Keratinocyte (primary cell): Measurements from ENCODE around the gene CASP8. TPM values are rescaled to one million over a fixed set of nuclear protein-coding genes. Genes with fewer than 3 reads are reported as not detected.

Experiments used
- DNase-seq: peaks from one replicate; pipeline ENCODE4 v3.0.0-alpha.2; 2011; ENCODE audit warnings: low read depth, missing footprints, low spot score
- FAIRE-seq: peaks from 2 replicates; lab custom pipeline; 2011; peaks lifted over from hg19 to GRCh38; lab: Jason Lieb, UNC
- H2AFZ ChIP-seq: 2 replicates; pipeline ENCODE4 v1.6.0; 2012; ENCODE audit warnings: low read length, control low read depth, inconsistent platforms; ENCODE audit not compliant: control insufficient read depth
- H3K27ac ChIP-seq: 2 replicates; pipeline ENCODE4 v1.5.1; 2011; ENCODE audit warnings: low read length; ENCODE audit not compliant: control insufficient read depth, insufficient read depth
- H3K27me3 ChIP-seq: 3 replicates; pipeline ENCODE4 v1.6.0; 2011; ENCODE audit warnings: low read length; ENCODE audit not compliant: control insufficient read depth, insufficient read depth; ENCODE audit errors: extremely low read depth
- H3K36me3 ChIP-seq, 2 experiments: 2 replicates in 1 of 2; 3 replicates in 1 of 2; pipeline ENCODE4 v1.5.1; 2011; ENCODE audit warnings: low read length in 2 of 2, mild to moderate bottlenecking in 1 of 2; ENCODE audit not compliant: control insufficient read depth in 2 of 2, insufficient read depth in 2 of 2; ENCODE audit errors: extremely low read depth in 1 of 2
- H3K4me1 ChIP-seq: 3 replicates; pipeline ENCODE4 v1.5.1; 2011; ENCODE audit warnings: low read length; ENCODE audit not compliant: control insufficient read depth, insufficient read depth; ENCODE audit errors: extremely low read depth
- H3K4me2 ChIP-seq: 3 replicates; pipeline ENCODE4 v1.6.0; 2011; ENCODE audit warnings: low read depth, low read length; ENCODE audit not compliant: control insufficient read depth, insufficient read depth; ENCODE audit errors: extremely low read depth
- H3K4me3 ChIP-seq, 3 experiments: fragments of 200-600 bp in 1 of 3; sonication (generic) in 1 of 3; 2 replicates in 2 of 3; 3 replicates in 1 of 3; pipeline ENCODE4 v1.5.1; 2011 to 2016; ENCODE audit warnings: low read length in 3 of 3, mild to moderate bottlenecking in 3 of 3, control low read depth in 2 of 3, inconsistent platforms in 1 of 3, low read depth in 1 of 3, mixed read lengths in 1 of 3, mixed run types in 1 of 3, moderate library complexity in 1 of 3; ENCODE audit not compliant: control insufficient read depth in 2 of 3, insufficient read depth in 2 of 3; ENCODE audit errors: extremely low read depth in 1 of 3
- H3K79me2 ChIP-seq: 2 replicates; pipeline ENCODE4 v1.6.0; 2012; ENCODE audit warnings: low read length; ENCODE audit not compliant: control insufficient read depth, insufficient read depth
- H3K9ac ChIP-seq: 3 replicates; pipeline ENCODE4 v1.6.0; 2011; ENCODE audit warnings: low read length; ENCODE audit not compliant: control insufficient read depth, insufficient read depth; ENCODE audit errors: extremely low read depth
- H3K9me1 ChIP-seq: 3 replicates; pipeline ENCODE4 v1.6.0; 2011; ENCODE audit warnings: low read length; ENCODE audit not compliant: control insufficient read depth, insufficient read depth; ENCODE audit errors: extremely low read depth
- H3K9me3 ChIP-seq: 2 replicates; pipeline ENCODE4 v1.5.1; 2012; ENCODE audit warnings: low read depth, low read length; ENCODE audit not compliant: control insufficient read depth
- H4K20me1 ChIP-seq: 3 replicates; pipeline ENCODE4 v1.6.0; 2011; ENCODE audit warnings: low read length; ENCODE audit not compliant: control insufficient read depth, insufficient read depth; ENCODE audit errors: extremely low read depth
- CTCF ChIP-seq, 3 experiments: IDR thresholded peaks in 1 of 3; conservative IDR thresholded peaks in 1 of 3; optimal IDR thresholded peaks in 1 of 3; 2 replicates in 2 of 3; 3 replicates in 1 of 3; pipeline versions ENCODE3 to v1.5.1; 2011; ENCODE audit warnings: low read length in 3 of 3, mild to moderate bottlenecking in 3 of 3, moderate library complexity in 2 of 3, control low read depth in 1 of 3, inconsistent platforms in 1 of 3; ENCODE audit not compliant: insufficient read depth in 2 of 3; ENCODE audit errors: extremely low read depth in 1 of 3
- EZH2 ChIP-seq: IDR thresholded peaks from one replicate; pipeline ENCODE4 v1.6.1; 2012; ENCODE audit warnings: inconsistent platforms, mild to moderate bottlenecking, low read length, moderate library complexity
- dilution Hi-C: fragments of 300-500 bp; cut with MboI; formaldehyde crosslinking; loops from one replicate; pipeline ENCODE4 v1.7.0; 2020; ENCODE audit warnings: low sequenced_read_pairs; ENCODE audit not compliant: extremely low pct_ligation_motif_present
- polyA plus RNA-seq, 5 experiments: library from polyadenylated mRNA; depleted of rRNA in 3 of 5; stranded (reverse) in 3 of 5; stranded (forward) in 1 of 5; unstranded in 1 of 5; fragments of >200 nt; gene quantifications; 1 replicate in 1 of 5; 2 replicates in 3 of 5; 3 replicates in 1 of 5; pipeline versions ENCODE4 v1.2.1 to v1.2.3, GENCODE V29; 2011 to 2012; ENCODE audit warnings: missing spikeins in 2 of 5, low read depth in 1 of 5, low replicate concordance in 1 of 5

The CASP8 gene
- polyA plus RNA-seq, 1 donor (not counting 4 experiments of a cell fraction or from before 2014, with no cell fraction given): 27.0 TPM

GRCh38 chr2:201320701-201321100, 60.4 kb downstream of the CASP8 start:
- H3K79me2 ChIP-seq: no peaks in the 10 kb centered on the region
- no peak for FAIRE-seq
- no peak overlapping the region for H3K27ac ChIP-seq
- no peak overlapping the region for H3K4me3 ChIP-seq
- dilution Hi-C loops: no loop called here
- no peak for DNase-seq
- no peaks in the 10 kb centered on the region for H3K9me3 ChIP-seq
- TF ChIP-seq CTCF (optimal IDR thresholded peaks at IDR 0.05 in 1 of 3, IDR thresholded peaks at IDR 0.05 in 1 of 3, conservative IDR thresholded peaks at IDR 0.05 in 1 of 3; ENCODE audit: extremely low read depth in 1 of 3, insufficient read depth in 2 of 3, low read length in 3 of 3) (no peak), EZH2 (no peak)
- H3K9ac ChIP-seq: no peak overlapping the region
- H3K4me1 ChIP-seq: no peaks in the 10 kb centered on the region
- no peaks in the 10 kb centered on the region for H3K36me3 ChIP-seq
- no peak overlapping the region for H3K4me2 ChIP-seq
- no peaks in the 10 kb centered on the region for H3K27me3 ChIP-seq
- no peaks in the 10 kb centered on the region for H4K20me1 ChIP-seq
- no peak overlapping the region for H2AFZ ChIP-seq
- H3K9me1 ChIP-seq: no peaks in the 10 kb centered on the region

DNA sequence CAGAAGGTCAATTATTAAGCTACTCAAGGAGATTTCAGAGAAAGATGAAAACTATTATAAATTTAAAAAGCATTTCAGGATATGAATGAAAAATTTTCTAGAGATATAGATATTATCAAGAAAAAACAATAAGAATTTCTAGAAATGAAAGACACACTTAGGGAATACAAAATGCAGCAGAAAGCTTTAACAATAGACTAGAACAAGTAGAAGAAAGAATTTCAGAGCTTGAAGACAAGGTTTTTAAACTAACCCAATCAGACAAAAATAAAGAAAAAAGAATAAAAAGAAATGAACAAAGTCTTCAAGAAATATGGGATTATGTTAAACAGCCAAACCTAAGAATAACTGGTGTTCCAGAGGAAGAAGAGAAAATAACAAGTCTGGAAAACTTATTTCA, 62.4 kb downstream of the CASP8 start:
- no peaks in the 10 kb centered on the region for H3K9me3 ChIP-seq
- no peaks in the 10 kb centered on the region for H4K20me1 ChIP-seq
- no peak overlapping the region for H3K4me2 ChIP-seq
- no peaks in the 10 kb centered on the region for H3K27me3 ChIP-seq
- H2AFZ ChIP-seq: no peak overlapping the region
- dilution Hi-C loops: no loop called here
- no peaks in the 10 kb centered on the region for H3K36me3 ChIP-seq
- TF ChIP-seq EZH2: no peak
- no peak for TF ChIP-seq CTCF (optimal IDR thresholded peaks at IDR 0.05 in 1 of 3, IDR thresholded peaks at IDR 0.05 in 1 of 3, conservative IDR thresholded peaks at IDR 0.05 in 1 of 3; ENCODE audit: extremely low read depth in 1 of 3, insufficient read depth in 2 of 3, low read length in 3 of 3)
- H3K4me3 ChIP-seq: no peak overlapping the region
- no peaks in the 10 kb centered on the region for H3K9me1 ChIP-seq
- H3K27ac ChIP-seq: no peak overlapping the region
- no peaks in the 10 kb centered on the region for H3K79me2 ChIP-seq
- FAIRE-seq (no peak), DNase-seq (no peak)
- no peak overlapping the region for H3K9ac ChIP-seq
- H3K4me1 ChIP-seq: no peaks in the 10 kb centered on the region
